Panc1 (cell line): ENCODE data around the gene SYCP1.

Experiments
- CTCF ChIP-seq: fragments of 450-650 bp; IDR thresholded peaks from 2 replicates; pipeline ENCODE4 v1.5.1; 2017; ENCODE audit warnings: mild to moderate bottlenecking
- POLR2AphosphoS5 ChIP-seq: IDR thresholded peaks from 2 replicates; pipeline ENCODE4 v1.6.1; 2012; ENCODE audit warnings: mild to moderate bottlenecking, low read depth, low read length, moderate library complexity
- REST ChIP-seq, 2 experiments: IDR thresholded peaks; 2 replicates each; pipeline ENCODE4 v1.6.1; 2011 to 2012; ENCODE audit warnings: low read depth in 2 of 2, control low read depth in 1 of 2, low read length in 1 of 2, mild to moderate bottlenecking in 1 of 2, moderate library complexity in 1 of 2; ENCODE audit not compliant: insufficient read depth in 1 of 2
- SIN3A ChIP-seq: IDR thresholded peaks from 2 replicates; pipeline ENCODE4 v1.6.1; 2012; ENCODE audit warnings: low read depth, mild to moderate bottlenecking, low read length, moderate library complexity, borderline replicate concordance; ENCODE audit not compliant: insufficient read depth
- TCF7L2 ChIP-seq: IDR thresholded peaks from 2 replicates; pipeline ENCODE4 v1.6.1; 2011; ENCODE audit warnings: mild to moderate bottlenecking, low read depth, low read length, inconsistent platforms

GRCh38 chr1:114861384-114861783, 6.7 kb downstream of the SYCP1 start:
- TF ChIP-seq CTCF (no peak), TCF7L2 (no peak), REST (IDR thresholded peaks at IDR 0.05; ENCODE audit: insufficient read depth in 1 of 2, low read depth in 2 of 2, low read length in 1 of 2) (no peak), SIN3A (no peak), POLR2AphosphoS5 (no peak)
